Thoracic aorta (tissue), 2 donors: ENCODE results near the gene NHSL2. TPM values are rescaled to one million over a fixed set of nuclear protein-coding genes. Genes with fewer than 3 reads are reported as not detected.

ENCODE experiments used
- ATAC-seq: fragments of 150-250 bp; one replicate; pipeline ENCODE4 v1.8.0; 2017; ENCODE audit warnings: low read depth; ENCODE audit not compliant: insufficient number of reproducible peaks, low FRiP score
- DNase-seq: peaks from one replicate; pipeline ENCODE4 v3.0.0-alpha.2; 2020; ENCODE audit warnings: low spot score
- H3K27ac ChIP-seq, 2 donors: fragments of 200-600 bp; sonication (generic); 1 replicate in 1 of 2; 2 replicates in 1 of 2; pipeline ENCODE4 v1.5.1; 2016; ENCODE audit warnings: mild to moderate bottlenecking in 2 of 2, moderate library complexity in 2 of 2
- H3K27me3 ChIP-seq: fragments of 200-600 bp; sonication (generic); replicated peaks from 2 replicates; pipeline ENCODE4 v1.6.0; 2016; ENCODE audit warnings: mild to moderate bottlenecking; ENCODE audit not compliant: insufficient read depth
- H3K36me3 ChIP-seq: fragments of 200-600 bp; sonication (generic); one replicate; pipeline ENCODE4 v1.5.1; 2016
- H3K4me1 ChIP-seq, 2 donors: fragments of 200-600 bp; sonication (generic); 1 replicate in 1 of 2; 2 replicates in 1 of 2; pipeline versions ENCODE4 v1.5.1 to v1.6.0; 2016; ENCODE audit warnings: low read depth in 2 of 2, mild to moderate bottlenecking in 1 of 2; ENCODE audit not compliant: control insufficient read depth in 1 of 2
- H3K4me3 ChIP-seq: fragments of 200-600 bp; sonication (generic); 2 replicates; pipeline ENCODE4 v1.5.1; 2016; ENCODE audit warnings: mild to moderate bottlenecking
- H3K9me3 ChIP-seq: fragments of 200-600 bp; sonication (generic); 2 replicates; pipeline ENCODE4 v1.5.1; 2016
- total RNA-seq, 2 donors: library from RNA; depleted of rRNA; stranded (reverse); fragments of >200 nt; gene quantifications; one replicate each; pipeline versions ENCODE4 v1.1.0 to v1.2.3, GENCODE V29; 2016
- TF ChIP-seq, protein P1 (sequence below): fragments of 200-600 bp; sonication (generic); IDR thresholded peaks from one replicate; pipeline ENCODE4 v1.5.1; 2019; ENCODE audit warnings: antibody characterized with exemption

The NHSL2 gene
- total RNA-seq, 2 donors from 2014 or later, result 15.0 to 16.5 TPM

DNA sequence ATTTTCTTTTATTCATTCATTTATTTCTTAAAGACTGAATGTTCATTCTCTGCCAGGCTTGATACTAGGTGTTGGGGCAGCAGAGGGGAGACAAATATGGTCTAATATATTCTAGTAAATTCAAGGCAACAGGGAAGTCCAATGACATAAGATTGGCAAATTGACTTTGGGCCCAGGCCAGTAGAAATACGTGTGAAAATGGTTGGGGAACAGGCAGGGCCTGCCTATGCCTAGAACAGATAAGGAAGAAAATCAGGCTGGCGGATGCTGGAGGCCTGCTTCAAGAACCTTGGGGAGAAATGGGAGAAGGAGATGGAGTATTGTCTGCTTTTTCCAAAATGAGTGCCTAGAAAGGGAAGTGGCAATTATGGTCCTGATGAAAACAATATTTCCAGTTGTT is 112.4 kb downstream of the NHSL2 start:
- Histone ChIP-seq H3K9me3 (no peaks in the 10 kb centered on the region), H3K4me3 (no peak overlapping the region), H3K27me3 (no peaks in the 10 kb centered on the region), H3K27ac (no peak overlapping the region), H3K36me3 (no peaks in the 10 kb centered on the region), H3K4me1 (peaks cover 0 to 6% of the 10 kb centered on the region in 2 donors)
- TF ChIP-seq, protein P1, sequence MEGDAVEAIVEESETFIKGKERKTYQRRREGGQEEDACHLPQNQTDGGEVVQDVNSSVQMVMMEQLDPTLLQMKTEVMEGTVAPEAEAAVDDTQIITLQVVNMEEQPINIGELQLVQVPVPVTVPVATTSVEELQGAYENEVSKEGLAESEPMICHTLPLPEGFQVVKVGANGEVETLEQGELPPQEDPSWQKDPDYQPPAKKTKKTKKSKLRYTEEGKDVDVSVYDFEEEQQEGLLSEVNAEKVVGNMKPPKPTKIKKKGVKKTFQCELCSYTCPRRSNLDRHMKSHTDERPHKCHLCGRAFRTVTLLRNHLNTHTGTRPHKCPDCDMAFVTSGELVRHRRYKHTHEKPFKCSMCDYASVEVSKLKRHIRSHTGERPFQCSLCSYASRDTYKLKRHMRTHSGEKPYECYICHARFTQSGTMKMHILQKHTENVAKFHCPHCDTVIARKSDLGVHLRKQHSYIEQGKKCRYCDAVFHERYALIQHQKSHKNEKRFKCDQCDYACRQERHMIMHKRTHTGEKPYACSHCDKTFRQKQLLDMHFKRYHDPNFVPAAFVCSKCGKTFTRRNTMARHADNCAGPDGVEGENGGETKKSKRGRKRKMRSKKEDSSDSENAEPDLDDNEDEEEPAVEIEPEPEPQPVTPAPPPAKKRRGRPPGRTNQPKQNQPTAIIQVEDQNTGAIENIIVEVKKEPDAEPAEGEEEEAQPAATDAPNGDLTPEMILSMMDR, result no peak
- ATAC-seq (no peak), DNase-seq (no peak)

DNA sequence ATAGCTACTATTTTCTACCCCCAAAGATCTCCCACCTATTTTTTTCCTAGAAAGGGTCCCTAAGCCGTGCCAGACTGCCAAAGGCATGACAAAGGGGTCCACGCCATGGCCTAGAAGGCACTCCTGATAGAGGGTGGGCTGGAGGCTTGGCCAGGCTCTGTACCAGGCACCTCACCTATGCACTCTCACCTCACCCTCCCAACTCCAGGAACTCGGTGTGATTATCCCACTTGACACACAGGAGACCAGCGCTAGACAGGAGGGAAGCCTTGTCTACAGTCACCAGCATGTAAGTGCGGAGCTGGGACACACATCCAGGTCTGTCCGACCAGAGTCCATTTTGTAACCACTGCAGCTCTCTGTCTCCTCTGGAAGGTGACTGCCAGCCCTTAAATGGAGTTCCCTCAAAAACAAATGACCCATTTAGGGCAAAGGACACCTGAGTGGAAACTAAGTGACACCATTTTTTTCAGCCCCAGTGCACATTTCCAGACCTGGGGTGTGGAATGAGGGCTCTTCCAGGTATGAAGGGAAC is 114.7 kb downstream of the NHSL2 start:
- TF ChIP-seq, protein P1, result no peak
- ATAC-seq, result no peak
- H3K36me3 ChIP-seq, result no peaks in the 10 kb centered on the region
- H3K4me3 ChIP-seq, result no peak overlapping the region
- no peak overlapping the region for H3K27ac ChIP-seq
- peaks cover 0 to 19% of the 10 kb centered on the region in 2 donors for H3K4me1 ChIP-seq
- no peaks in the 10 kb centered on the region for H3K9me3 ChIP-seq
- no peaks in the 10 kb centered on the region for H3K27me3 ChIP-seq
- DNase-seq, result no peak

DNA sequence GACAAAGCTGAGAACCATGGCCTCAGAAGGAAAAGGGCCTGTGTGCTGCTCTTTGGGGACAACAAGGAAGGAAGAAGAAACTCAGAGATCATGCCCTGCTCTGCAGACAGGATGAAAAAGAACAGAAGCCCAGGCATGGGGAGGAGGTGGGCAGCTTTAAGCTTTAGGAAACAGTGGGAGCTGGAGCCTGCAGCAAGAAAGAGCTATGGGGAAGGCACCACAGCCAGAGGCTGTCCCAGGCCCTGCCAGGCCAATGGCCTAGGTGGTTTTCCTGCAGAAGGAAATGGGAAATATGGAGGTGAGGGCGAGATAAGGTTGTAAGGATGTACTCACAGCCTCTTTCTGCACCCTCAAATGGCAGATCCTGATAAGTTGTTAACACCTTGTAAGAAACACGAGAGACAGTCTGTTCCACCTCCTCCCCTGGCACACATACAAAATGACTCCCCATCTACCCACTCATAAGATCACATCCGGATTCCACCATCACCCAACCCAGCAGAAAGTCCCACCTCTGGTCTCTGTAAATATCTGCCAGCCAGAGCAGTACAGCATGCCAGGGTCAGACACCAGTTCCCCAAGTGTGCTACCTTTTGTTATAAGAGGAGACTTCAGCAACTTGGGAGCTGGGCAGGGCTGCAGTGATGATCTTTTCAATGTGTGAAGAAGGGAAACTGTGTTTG is 115.8 kb downstream of the NHSL2 start:
- TF ChIP-seq, protein P1, result no peak
- no peak overlapping the region for H3K27ac ChIP-seq
- no peaks in the 10 kb centered on the region for H3K36me3 ChIP-seq
- DNase-seq, result no peak
- peaks cover 0 to 22% of the 10 kb centered on the region in 2 donors for H3K4me1 ChIP-seq
- no peak for ATAC-seq
- no peaks in the 10 kb centered on the region for H3K27me3 ChIP-seq
- H3K4me3 ChIP-seq, result no peak overlapping the region
- H3K9me3 ChIP-seq, result no peaks in the 10 kb centered on the region

DNA sequence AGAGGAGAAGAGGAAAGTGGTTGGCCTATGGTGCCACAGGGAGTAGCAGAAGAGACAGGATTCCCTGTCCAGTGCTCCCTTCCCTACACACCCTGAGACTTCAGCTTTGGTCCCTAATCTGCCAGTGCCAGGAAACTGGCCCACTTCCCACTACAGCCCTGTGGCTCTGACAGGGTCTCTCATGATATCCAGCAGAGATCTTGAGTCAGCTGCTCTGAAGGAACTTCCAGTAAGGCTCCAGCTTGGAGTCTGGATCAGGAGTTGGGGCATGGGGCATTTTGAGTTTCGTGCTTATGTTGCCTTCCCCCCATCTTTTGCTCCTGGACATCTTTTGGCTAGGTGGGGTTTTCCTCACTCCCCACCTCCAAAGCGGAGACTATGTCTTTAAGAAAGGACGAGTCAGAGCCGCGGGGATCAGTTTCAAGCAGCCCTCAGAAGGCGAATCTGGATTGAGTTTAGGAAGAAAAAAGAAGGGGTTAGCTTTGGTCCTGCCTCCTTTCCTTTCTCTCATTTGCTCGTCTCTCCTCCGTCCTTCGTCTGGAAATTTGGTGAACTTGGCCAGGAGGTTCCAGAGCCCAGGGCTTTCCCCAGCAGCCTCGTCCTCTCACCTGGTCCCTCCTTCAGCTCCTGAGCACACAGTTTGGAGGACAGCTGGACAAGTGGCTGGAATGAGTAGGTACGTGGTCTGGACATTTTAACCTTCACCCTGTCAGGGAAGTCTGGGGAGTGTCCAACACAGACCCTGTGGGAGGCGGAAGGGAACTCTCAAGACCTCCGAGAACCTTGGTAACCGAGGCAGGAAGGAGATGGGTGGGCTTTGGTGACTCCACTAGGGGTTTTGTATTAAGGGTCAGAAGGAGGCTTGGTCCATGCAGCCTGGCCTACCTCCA is 116.6 kb downstream of the NHSL2 start:
- H3K9me3 ChIP-seq, result no peaks in the 10 kb centered on the region
- peak overlapping the region; percentile 67 for H3K4me3 ChIP-seq
- peak overlapping the region in 1 of 2 donors; percentile 50 for H3K27ac ChIP-seq
- no peak for ATAC-seq
- TF ChIP-seq, protein P1, result no peak
- H3K4me1 ChIP-seq, result peaks cover 0 to 22% of the 10 kb centered on the region in 2 donors
- H3K27me3 ChIP-seq, result no peaks in the 10 kb centered on the region
- DNase-seq, result no peak
- H3K36me3 ChIP-seq, result no peaks in the 10 kb centered on the region

DNA sequence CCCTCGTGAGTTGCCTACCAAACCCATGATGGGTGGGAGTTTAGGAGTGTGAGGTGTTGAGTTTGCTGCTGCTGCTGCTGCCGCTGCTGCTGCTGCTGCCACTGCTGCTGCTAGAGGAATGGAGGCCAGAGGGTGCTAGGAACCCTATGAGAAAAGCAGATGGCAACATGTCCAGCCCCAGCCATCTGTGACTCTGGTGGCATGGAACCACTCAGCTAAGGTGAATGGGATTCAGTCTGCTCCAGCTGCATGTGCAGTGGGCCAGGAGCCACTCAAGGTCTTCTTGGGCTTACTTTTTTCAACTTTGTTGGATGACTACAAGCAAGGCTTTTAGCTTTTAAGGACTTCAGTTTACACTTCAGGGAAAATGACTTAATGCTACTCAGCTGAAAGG is 117.3 kb downstream of the NHSL2 start:
- ATAC-seq (no peak), DNase-seq (no peak)
- H3K4me1 ChIP-seq, result peaks cover 0 to 22% of the 10 kb centered on the region in 2 donors
- no peaks in the 10 kb centered on the region for H3K36me3 ChIP-seq
- no peaks in the 10 kb centered on the region for H3K9me3 ChIP-seq
- TF ChIP-seq, protein P1, result no peak
- peak overlapping the region in 1 of 2 donors; percentile 50 for H3K27ac ChIP-seq
- peak overlapping the region; percentile 67 for H3K4me3 ChIP-seq
- no peaks in the 10 kb centered on the region for H3K27me3 ChIP-seq
